HG03108 (cell line): ENCODE measurements around the gene XPO6.
A peak's percentile ranks its signal among the peaks of the same experiment; 100 is the strongest.

Experiments
- ATAC-seq: cut with Tn5 transposase; IDR thresholded peaks from one replicate; pipeline ENCODE4 v1.9.1; 2021; ENCODE audit warnings: moderate library complexity; ENCODE audit not compliant: unreplicated experiment

XPO6 gene

GRCh38 chr16:28156056-28156680 is 55.6 kb downstream of the XPO6 start:
- ATAC-seq = no peak

GRCh38 chr16:28155293-28155692 is 56.5 kb downstream of the XPO6 start:
- ATAC-seq = no peak

- no peak for ATAC-seq
Measured at GRCh38 chr16:28151180-28151579, 60.6 kb downstream of the XPO6 start.

- ATAC-seq = no peak
Measured at GRCh38 chr16:28149011-28149888, 62.5 kb downstream of the XPO6 start.

- no peak for ATAC-seq
Measured at GRCh38 chr16:28146536-28146935, 65.2 kb downstream of the XPO6 start.

- no peak for ATAC-seq
Measured at GRCh38 chr16:28145796-28146195, 66.0 kb downstream of the XPO6 start.

- ATAC-seq = peak; percentile 57
Measured at GRCh38 chr16:28140788-28141618, 70.8 kb downstream of the XPO6 start.

- ATAC-seq = no peak
Measured at GRCh38 chr16:28139530-28139929, 72.2 kb downstream of the XPO6 start.

- no peak for ATAC-seq
Measured at GRCh38 chr16:28136751-28137434, 74.9 kb downstream of the XPO6 start.

GRCh38 chr16:28133666-28134065 is 78.1 kb downstream of the XPO6 start:
- ATAC-seq = no peak

- no peak for ATAC-seq
Measured at GRCh38 chr16:28131743-28132393, 79.9 kb downstream of the XPO6 start.

- no peak for ATAC-seq
Measured at GRCh38 chr16:28131181-28131580, 80.6 kb downstream of the XPO6 start.

GRCh38 chr16:28130099-28131088 is 81.4 kb downstream of the XPO6 start:
- ATAC-seq = no peak

- no peak for ATAC-seq
Measured at GRCh38 chr16:28126684-28127620, 84.8 kb downstream of the XPO6 start.

GRCh38 chr16:28125592-28125991 is 86.2 kb downstream of the XPO6 start:
- no peak for ATAC-seq

- ATAC-seq = no peak
Measured at GRCh38 chr16:28121527-28121926, 90.2 kb downstream of the XPO6 start.

GRCh38 chr16:28120754-28121153 is 91.0 kb downstream of the XPO6 start:
- no peak for ATAC-seq

- no peak for ATAC-seq
Measured at GRCh38 chr16:28118637-28119036, 93.1 kb downstream of the XPO6 start.
